IMR-90 (cell line): ENCODE measurements around the gene FOLR2. TPM values are rescaled to one million over a fixed set of nuclear protein-coding genes. Genes with fewer than 3 reads are reported as not detected.

Experiments used
- ATAC-seq: fragments of 200-7000 bp; cut with Tn5 transposase; 2 replicates; pipeline ENCODE4 v1.9.1; 2020; ENCODE audit warnings: low read depth, mild to moderate bottlenecking, moderate library complexity
- BruUV-seq: library from RNA; stranded (reverse); fragments of 400-500 nt; replicated peaks from 2 replicates; lab custom pipeline; 2021; lab: Mats Ljungman, UMichigan
- CTCF ChIA-PET: fragments of 300-600 bp; formaldehyde crosslinking; extraction: SDS; loops from one replicate; lab custom pipeline; 2021; ENCODE audit warnings: antibody characterized with exemption; lab: Yijun Ruan, JAX
- POLR2A ChIA-PET: fragments of 300-600 bp; sonication (Branson Sonifier 250); formaldehyde crosslinking; loops from one replicate; lab custom pipeline; 2022; ENCODE audit warnings: antibody characterized with exemption; ENCODE audit not compliant: unreplicated experiment; lab: Charles Lee
- DNase-seq: peaks from one replicate; pipeline ENCODE4 v3.0.0; 2013
- H2AFZ ChIP-seq: replicated peaks from 2 replicates; pipeline ENCODE3; 2013; ENCODE audit warnings: low read length, mild to moderate bottlenecking; ENCODE audit not compliant: poor library complexity
- H2AK5ac ChIP-seq: 2 replicates; pipeline ENCODE4 v1.6.1; 2013; ENCODE audit warnings: low read depth, low read length, inconsistent platforms
- H2AK9ac ChIP-seq: replicated peaks from 2 replicates; pipeline ENCODE3; 2013; ENCODE audit warnings: mild to moderate bottlenecking, low read depth, low read length, moderate library complexity; ENCODE audit not compliant: poor library complexity
- H2BK120ac ChIP-seq: 2 replicates; pipeline ENCODE4 v1.6.1; 2013; ENCODE audit warnings: low read depth, low read length, inconsistent platforms
- H2BK15ac ChIP-seq: 3 replicates; pipeline ENCODE4 v1.6.1; 2013; ENCODE audit warnings: low read depth, low read length, inconsistent platforms
- H2BK20ac ChIP-seq: 2 replicates; pipeline ENCODE4 v1.6.1; 2013; ENCODE audit warnings: low read depth, mild to moderate bottlenecking, inconsistent platforms, low read length, moderate library complexity
- H2BK5ac ChIP-seq: 2 replicates; pipeline ENCODE4 v1.6.1; 2013; ENCODE audit warnings: mild to moderate bottlenecking, low read depth, low read length, inconsistent platforms; ENCODE audit not compliant: poor library complexity, severe bottlenecking
- H3K14ac ChIP-seq: replicated peaks from 2 replicates; pipeline ENCODE4 v1.6.1; 2013; ENCODE audit warnings: low read depth, low read length, inconsistent platforms
- H3K18ac ChIP-seq: 2 replicates; pipeline ENCODE4 v1.6.1; 2013; ENCODE audit warnings: low read depth, low read length, control low read depth
- H3K23ac ChIP-seq: 2 replicates; pipeline ENCODE4 v1.6.1; 2013; ENCODE audit warnings: low read depth, low read length, inconsistent platforms
- H3K27ac ChIP-seq: 2 replicates; pipeline ENCODE4 v1.5.1; 2013; ENCODE audit warnings: mild to moderate bottlenecking, control low read depth, low read length; ENCODE audit not compliant: insufficient read depth
- H3K27me3 ChIP-seq: 2 replicates; pipeline ENCODE4 v1.6.1; 2013; ENCODE audit warnings: low read length; ENCODE audit not compliant: control insufficient read depth, insufficient read depth
- H3K36me3 ChIP-seq: 2 replicates; pipeline ENCODE4 v1.6.1; 2013; ENCODE audit warnings: low read length, mixed read lengths; ENCODE audit not compliant: control insufficient read depth, insufficient read depth
- H3K4ac ChIP-seq: 2 replicates; pipeline ENCODE4 v1.6.1; 2013; ENCODE audit warnings: low read depth, low read length, inconsistent platforms
- H3K4me1 ChIP-seq: 2 replicates; pipeline ENCODE4 v1.6.1; 2013; ENCODE audit warnings: low read length, mixed read lengths; ENCODE audit not compliant: control insufficient read depth, insufficient read depth
- H3K4me2 ChIP-seq: 2 replicates; pipeline ENCODE4 v1.6.1; 2013; ENCODE audit warnings: low read depth, mild to moderate bottlenecking, control low read depth, low read length, moderate library complexity
- H3K4me3 ChIP-seq: 2 replicates; pipeline ENCODE4 v1.5.1; 2013; ENCODE audit warnings: low read depth, mild to moderate bottlenecking, control low read depth, low read length, moderate library complexity; ENCODE audit not compliant: insufficient read depth
- H3K56ac ChIP-seq: 2 replicates; pipeline ENCODE4 v1.6.1; 2013; ENCODE audit warnings: low read length, inconsistent platforms; ENCODE audit not compliant: insufficient read depth; ENCODE audit errors: extremely low read depth
- H3K79me1 ChIP-seq, 2 experiments: 2 replicates each; pipeline ENCODE4 v1.6.1; 2013; ENCODE audit warnings: low read length in 2 of 2, inconsistent platforms in 1 of 2, low read depth in 1 of 2
- H3K9ac ChIP-seq: 2 replicates; pipeline ENCODE4 v1.6.1; 2013; ENCODE audit warnings: low read depth, low read length, control low read depth
- H3K9me1 ChIP-seq: 2 replicates; pipeline ENCODE4 v1.6.1; 2013; ENCODE audit warnings: low read length, inconsistent platforms; ENCODE audit not compliant: insufficient read depth
- H3K9me3 ChIP-seq: 2 replicates; pipeline ENCODE4 v1.6.1; 2013; ENCODE audit warnings: low read length; ENCODE audit not compliant: control insufficient read depth, insufficient read depth
- H4K20me1 ChIP-seq: 2 replicates; pipeline ENCODE4 v1.6.1; 2013; ENCODE audit warnings: low read length, inconsistent platforms; ENCODE audit not compliant: insufficient read depth
- H4K5ac ChIP-seq: 2 replicates; pipeline ENCODE4 v1.6.1; 2013; ENCODE audit warnings: mild to moderate bottlenecking, low read depth, low read length, control low read depth
- H4K8ac ChIP-seq, 2 experiments: 2 replicates each; pipeline ENCODE4 v1.6.1; 2013; ENCODE audit warnings: low read depth in 2 of 2, low read length in 2 of 2, control low read depth in 1 of 2, inconsistent platforms in 1 of 2
- H4K91ac ChIP-seq: 2 replicates; pipeline ENCODE4 v1.6.1; 2013; ENCODE audit warnings: low read depth, low read length, inconsistent platforms; ENCODE audit not compliant: insufficient read depth
- CEBPB ChIP-seq: IDR thresholded peaks from 2 replicates; pipeline ENCODE4 v1.6.1; 2012; ENCODE audit warnings: low read depth, low read length, improper control_type of control experiment
- CHD1 ChIP-seq: IDR thresholded peaks from 2 replicates; pipeline ENCODE4 v1.6.1; 2012; ENCODE audit warnings: low read depth, low read length, improper control_type of control experiment
- CTCF ChIP-seq: conservative IDR thresholded peaks from 2 replicates; pipeline ENCODE4 v1.5.1; 2012; ENCODE audit warnings: mild to moderate bottlenecking, low read depth, low read length, improper control_type of control experiment
- MAFK ChIP-seq: IDR thresholded peaks from 2 replicates; pipeline ENCODE4 v1.6.1; 2012; ENCODE audit warnings: low read depth, low read length, improper control_type of control experiment
- MAZ ChIP-seq: IDR thresholded peaks from 2 replicates; pipeline ENCODE4 v1.6.1; 2012; ENCODE audit warnings: low read depth, mild to moderate bottlenecking, low read length, improper control_type of control experiment, moderate library complexity, borderline replicate concordance
- MXI1 ChIP-seq: IDR thresholded peaks from 2 replicates; pipeline ENCODE4 v1.6.1; 2012; ENCODE audit warnings: low read depth, mild to moderate bottlenecking, low read length, moderate library complexity, borderline replicate concordance
- RCOR1 ChIP-seq: IDR thresholded peaks from 2 replicates; pipeline ENCODE4 v1.6.1; 2012; ENCODE audit warnings: mild to moderate bottlenecking, low read length, improper control_type of control experiment; ENCODE audit not compliant: insufficient replicate concordance
- RFX5 ChIP-seq: IDR thresholded peaks from 2 replicates; pipeline ENCODE4 v1.8.0; 2012; ENCODE audit warnings: low read depth, mild to moderate bottlenecking, low read length, moderate library complexity
- WGBS, 2 experiments: methylation state at CpG; one replicate each; pipeline versions ENCODE4 v1.1.5 to v1.1.7; 2013; ENCODE audit warnings: missing lambda C conversion rate in 2 of 2; ENCODE audit not compliant: insufficient read length in 1 of 2; ENCODE audit errors: extremely low coverage in 2 of 2; 5-methylcytosine and 5-hydroxymethylcytosine counted together
- dilution Hi-C: fragments of 300-500 bp; cut with HindIII; formaldehyde crosslinking; loops from one replicate; pipeline ENCODE4 v1.14.3; 2018; ENCODE audit warnings: low sequenced_read_pairs; ENCODE audit not compliant: unreplicated experiment
- in situ Hi-C: fragments of 300-500 bp; cut with MboI; formaldehyde crosslinking; loops from 3 replicates; pipeline ENCODE4 v1.14.3; 2019; ENCODE audit warnings: low sequenced_read_pairs, inconsistent platforms, mixed read lengths
- intact Hi-C: fragments of 100-400 bp; cut with micrococcal nuclease; formaldehyde crosslinking; loops from 2 replicates; pipeline ENCODE4 v1.10.0; 2022
- polyA plus RNA-seq, 3 experiments: library from polyadenylated mRNA; depleted of rRNA; stranded (reverse); fragments of >200 nt; gene quantifications; 2 replicates each; pipeline ENCODE4 v1.2.3, GENCODE V29; 2012; ENCODE audit warnings: low replicate concordance in 1 of 3
- total RNA-seq: library from RNA; depleted of rRNA; stranded (reverse); fragments of >200 nt; gene quantifications from 2 replicates; pipeline ENCODE4 v1.2.3, GENCODE V29; 2012

Gene FOLR2
- total and polyA plus RNA-seq, 2 of the 4 experiments (the other 2 are of a cell fraction) = not detected

GRCh38 chr11:72173291-72173690, 43.3 kb upstream of the FOLR2 start:
- no peak overlapping the region for H2BK20ac ChIP-seq
- H3K9ac ChIP-seq = no peak overlapping the region
- in situ Hi-C loops (no loop called here), intact Hi-C loops (no loop called here), dilution Hi-C loops (no loop called here)
- TF ChIP-seq MXI1 (no peak), RCOR1 (no peak), MAZ (no peak), CHD1 (no peak), RFX5 (no peak), MAFK (no peak), CTCF (no peak), CEBPB (no peak)
- CTCF ChIA-PET = interaction anchor here (1.5 kb wide), 1 partner anchor 10 kb away, joined by 5 read pairs; no protein-coding TSS in a partner anchor
- no peak overlapping the region for H2AK9ac ChIP-seq
- H3K18ac ChIP-seq = no peak overlapping the region
- H4K91ac ChIP-seq = no peak overlapping the region
- no peak overlapping the region for H2BK120ac ChIP-seq
- H2AFZ ChIP-seq = no peak overlapping the region
- H2AK5ac ChIP-seq = peak overlapping the region; percentile 21; the same call in 1 of the 2 replicates
- 0 out of 2 replicates have a peak, but pooled peaks cover 5% of the 10 kb centered on the region for H3K9me1 ChIP-seq
- H3K4me3 ChIP-seq = no peak overlapping the region
- H3K4me1 ChIP-seq = peaks cover 3% of the 10 kb centered on the region
- no peaks in the 10 kb centered on the region for H3K79me1 ChIP-seq
- no peaks in the 10 kb centered on the region for H3K9me3 ChIP-seq
- no peak overlapping the region for H3K4me2 ChIP-seq
- no peak overlapping the region for H2BK5ac ChIP-seq
- H3K4ac ChIP-seq = peak overlapping the region; percentile 3; the same call in 1 of the 2 replicates
- H3K23ac ChIP-seq = no peak overlapping the region
- H4K5ac ChIP-seq = no peak overlapping the region; the same call in 1 of the 2 replicates
- peak overlapping the region in 1 of 2 experiments; percentile 20; a peak in 1 of 4 replicates for H4K8ac ChIP-seq
- H2BK15ac ChIP-seq = no peak overlapping the region
- POLR2A ChIA-PET = no interaction called here
- H3K36me3 ChIP-seq = no peaks in the 10 kb centered on the region
- no peak overlapping the region for H3K27ac ChIP-seq
- H3K56ac ChIP-seq = no peak overlapping the region
- ATAC-seq = peak; percentile 87
- no CpG with 5 or more reads among the region's 3 CpGs for WGBS, 2 experiments
- no peaks in the 10 kb centered on the region; the same call in none of the 2 replicates for H3K27me3 ChIP-seq
- H3K14ac ChIP-seq = no peak overlapping the region
- H4K20me1 ChIP-seq = no peaks in the 10 kb centered on the region
- DNase-seq = peak; percentile 16
- no TSS peak for BruUV-seq
